DMS153 (cell line): ENCODE results near the gene SLCO2B1.
"Not testable (repeated sequence)": the region's sequence is repeated elsewhere in the genome, so short reads cannot be mapped to it uniquely, and the experiment has no call there.

Experiments used
- DNase-seq: peaks from one replicate; lab custom pipeline; 2025; lab: John Stamatoyannopoulos, UW

The SLCO2B1 gene, protein sequence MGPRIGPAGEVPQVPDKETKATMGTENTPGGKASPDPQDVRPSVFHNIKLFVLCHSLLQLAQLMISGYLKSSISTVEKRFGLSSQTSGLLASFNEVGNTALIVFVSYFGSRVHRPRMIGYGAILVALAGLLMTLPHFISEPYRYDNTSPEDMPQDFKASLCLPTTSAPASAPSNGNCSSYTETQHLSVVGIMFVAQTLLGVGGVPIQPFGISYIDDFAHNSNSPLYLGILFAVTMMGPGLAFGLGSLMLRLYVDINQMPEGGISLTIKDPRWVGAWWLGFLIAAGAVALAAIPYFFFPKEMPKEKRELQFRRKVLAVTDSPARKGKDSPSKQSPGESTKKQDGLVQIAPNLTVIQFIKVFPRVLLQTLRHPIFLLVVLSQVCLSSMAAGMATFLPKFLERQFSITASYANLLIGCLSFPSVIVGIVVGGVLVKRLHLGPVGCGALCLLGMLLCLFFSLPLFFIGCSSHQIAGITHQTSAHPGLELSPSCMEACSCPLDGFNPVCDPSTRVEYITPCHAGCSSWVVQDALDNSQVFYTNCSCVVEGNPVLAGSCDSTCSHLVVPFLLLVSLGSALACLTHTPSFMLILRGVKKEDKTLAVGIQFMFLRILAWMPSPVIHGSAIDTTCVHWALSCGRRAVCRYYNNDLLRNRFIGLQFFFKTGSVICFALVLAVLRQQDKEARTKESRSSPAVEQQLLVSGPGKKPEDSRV

DNA sequence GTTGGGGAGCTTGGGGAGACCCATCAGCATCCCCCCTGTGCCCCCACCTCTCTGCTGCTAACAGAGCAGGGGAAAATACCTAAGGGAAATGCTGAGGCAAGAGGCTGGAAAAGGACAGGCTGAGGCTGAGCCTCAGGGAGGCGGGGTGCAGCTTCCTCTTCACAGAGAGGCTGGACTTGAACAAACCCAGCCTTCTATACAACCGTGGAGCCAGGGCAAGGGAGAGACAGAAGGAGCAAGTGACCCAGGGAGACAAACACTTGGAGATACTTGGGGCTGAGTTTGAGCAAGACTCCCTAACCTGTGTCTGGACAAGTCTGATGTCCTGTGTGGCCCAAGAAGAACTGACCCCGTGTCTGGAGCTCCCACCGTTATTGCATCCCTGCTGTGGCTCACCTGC lies at the start of gene SLCO2B1:
SLCO2B1 (plus strand) TSS at position 229 of the 400 bp plus-strand sequence. CDS start 275 bp downstream, outside the sequence.
- DNase-seq: no peak

DNA sequence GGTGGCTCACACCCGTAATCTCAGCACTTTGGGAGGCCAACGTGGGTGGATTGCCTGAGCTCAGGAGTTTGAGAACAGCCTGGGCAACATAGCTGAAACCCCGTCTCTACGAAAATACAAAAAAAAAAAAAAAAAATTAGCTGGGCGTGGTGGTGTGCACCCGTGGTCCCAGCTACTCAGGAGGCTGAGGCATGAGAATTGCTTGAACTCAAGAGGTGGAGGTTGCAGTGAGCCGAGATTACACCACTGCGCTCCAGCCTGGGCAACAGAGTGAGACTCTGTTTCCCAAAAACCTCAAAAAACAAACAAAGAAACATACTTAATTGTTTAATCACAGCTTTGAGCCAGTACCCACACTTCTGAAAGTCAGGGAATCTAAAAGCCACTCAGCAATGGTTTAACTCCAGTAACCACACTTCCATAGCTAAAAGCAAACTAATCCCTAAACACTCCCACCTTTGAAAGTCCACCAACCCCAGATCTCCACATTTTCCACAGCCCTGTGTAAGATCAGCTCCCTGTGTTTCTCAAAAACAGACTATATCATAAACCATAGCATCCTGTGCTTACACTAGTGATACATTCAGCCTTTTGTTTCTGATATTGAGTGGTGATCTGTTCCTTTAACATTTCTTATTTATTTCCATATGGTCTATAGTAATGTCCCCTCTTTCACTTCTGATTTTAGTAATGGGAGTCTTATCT lies 49.3 kb upstream of the SLCO2B1 start:
- DNase-seq: no peak

DNA sequence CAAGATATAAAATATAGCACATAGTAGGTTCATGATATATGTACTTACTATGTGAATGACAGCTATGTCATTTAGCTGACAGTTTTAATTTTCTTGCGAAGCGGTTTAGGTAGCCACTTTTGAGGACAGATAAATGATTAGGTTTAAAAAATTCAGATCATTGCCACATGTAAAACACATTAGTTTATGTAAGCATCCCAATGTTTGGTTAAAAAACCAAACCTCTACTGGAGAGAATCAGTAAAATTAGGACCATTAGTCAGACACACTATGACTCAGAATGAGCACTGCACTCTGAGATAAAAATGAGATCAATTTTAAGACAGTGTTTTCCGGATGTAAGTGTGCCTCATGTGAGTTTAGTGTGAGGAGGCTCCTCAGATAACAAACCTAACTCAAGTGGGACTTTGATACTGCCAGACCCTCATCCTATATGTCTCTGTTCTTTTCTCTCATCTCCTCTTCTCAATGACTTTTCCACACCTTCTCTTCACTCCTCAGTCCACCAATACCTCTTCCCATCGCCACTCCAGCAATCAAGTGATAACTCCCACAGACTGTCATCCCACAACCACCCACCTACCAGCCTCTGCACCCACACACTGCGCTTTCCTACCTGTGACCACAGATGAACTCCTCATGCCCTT lies 47.4 kb upstream of the SLCO2B1 start:
- no peak for DNase-seq

DNA sequence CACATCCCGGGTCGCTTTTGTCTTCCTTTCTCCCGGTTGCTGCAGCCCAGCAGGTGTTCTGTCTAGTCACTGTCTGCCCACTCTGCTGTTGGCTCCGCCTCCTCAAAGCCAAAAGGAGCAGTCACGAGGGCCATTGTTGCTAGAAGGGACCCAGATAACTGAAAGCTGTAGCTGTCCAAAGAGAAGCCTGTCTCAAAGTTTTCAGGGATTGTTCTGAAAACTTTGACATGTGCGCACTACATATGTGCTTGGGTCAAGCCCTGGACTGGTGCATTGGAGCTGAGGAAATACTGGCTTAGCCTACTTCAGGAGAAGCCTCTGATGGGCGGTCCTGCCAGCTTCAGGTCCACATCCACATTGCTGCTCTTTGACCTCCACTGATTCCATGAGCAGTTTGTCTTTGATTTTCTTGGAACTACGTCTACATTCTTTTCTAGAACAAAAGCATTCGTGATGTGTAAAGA lies 45.4 kb upstream of the SLCO2B1 start:
- no peak for DNase-seq

DNA sequence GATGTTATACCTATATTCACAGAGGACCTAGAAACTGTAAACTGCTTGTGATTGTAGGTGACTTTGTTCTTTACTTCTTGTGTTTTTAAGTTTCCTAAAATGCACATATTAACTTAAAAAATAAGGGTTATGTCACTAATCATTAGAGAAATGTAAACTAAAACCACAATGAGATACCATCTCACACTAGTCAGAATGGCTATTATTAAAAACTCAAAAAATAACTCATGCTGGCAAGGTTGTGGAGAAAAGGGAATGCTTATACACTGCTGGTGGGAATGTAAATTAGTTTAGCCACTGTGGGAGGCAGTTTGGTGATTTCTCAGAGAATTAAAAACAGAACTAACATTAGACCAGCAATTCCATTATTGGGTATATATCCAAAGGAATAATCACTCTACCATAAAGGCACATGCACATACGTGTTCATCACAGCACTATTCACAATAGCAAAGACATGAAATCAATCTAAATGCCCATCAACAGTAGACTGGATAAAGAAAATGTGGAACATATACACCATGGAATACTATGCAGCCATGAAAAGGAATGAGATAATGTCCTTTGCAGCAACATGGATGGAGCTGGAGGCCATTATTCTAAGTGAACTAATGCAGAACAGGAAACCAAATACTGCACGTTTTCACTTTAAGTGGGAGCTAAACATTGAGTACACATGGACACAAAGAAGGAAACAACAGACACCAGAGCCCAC lies 44.8 kb upstream of the SLCO2B1 start:
- not testable (repeated sequence) for DNase-seq

DNA sequence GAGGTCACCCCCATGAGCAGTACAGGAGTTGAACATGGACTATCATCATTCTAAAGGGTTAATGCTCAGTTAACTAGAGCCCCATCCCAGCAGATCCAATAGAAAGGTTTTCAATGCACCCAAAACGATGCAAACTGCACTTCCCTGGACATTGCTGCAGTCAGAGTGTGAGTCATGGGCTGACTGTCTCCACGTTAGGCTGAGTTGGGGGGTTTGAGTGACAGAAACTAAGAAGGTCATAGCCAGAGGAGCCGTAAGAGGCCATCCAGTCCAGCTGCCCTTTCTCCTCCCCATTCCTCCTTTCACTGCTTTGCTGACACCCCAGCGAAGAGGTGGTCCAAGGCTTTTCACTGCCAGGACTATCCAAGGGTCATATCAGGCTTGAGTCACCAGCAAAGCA lies 43.7 kb upstream of the SLCO2B1 start:
- DNase-seq: no peak

DNA sequence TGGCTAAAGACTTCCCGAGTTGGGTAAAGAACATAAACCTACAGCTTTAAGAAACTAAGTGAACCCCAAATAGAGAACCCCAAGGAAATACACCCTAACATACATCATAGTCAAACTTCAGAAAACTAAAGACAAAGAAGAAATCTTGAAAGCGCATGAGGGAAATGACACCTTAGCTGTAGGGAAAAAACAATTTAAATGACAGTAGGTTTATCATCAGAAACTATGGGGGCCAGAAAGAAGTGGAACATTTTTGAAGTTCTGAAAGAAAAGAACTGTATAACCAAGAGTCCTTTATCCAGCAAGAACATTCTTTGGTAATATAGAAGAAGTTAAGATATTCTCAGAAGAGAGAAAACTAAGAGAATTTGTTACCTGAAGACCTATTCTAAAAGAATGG lies 38.7 kb upstream of the SLCO2B1 start:
- no peak for DNase-seq

DNA sequence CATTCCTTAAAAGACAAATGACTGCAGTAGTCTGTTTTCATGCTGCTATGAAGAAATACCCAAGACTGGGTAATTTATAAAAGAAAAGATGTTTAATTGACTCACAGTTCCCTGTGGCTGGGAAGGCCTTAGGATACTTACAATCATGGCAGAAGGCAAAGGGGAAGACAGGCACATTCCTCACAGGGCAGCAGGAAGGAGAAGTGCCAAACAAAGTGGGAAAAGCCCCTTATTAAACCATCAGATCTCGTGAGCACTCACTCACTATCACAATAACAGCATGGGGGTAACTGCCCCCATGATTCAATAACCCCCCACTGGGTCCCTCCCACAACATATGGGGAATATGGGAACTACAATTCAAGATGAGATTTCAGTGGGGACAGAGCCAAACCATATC lies 37.9 kb upstream of the SLCO2B1 start:
- no peak for DNase-seq

DNA sequence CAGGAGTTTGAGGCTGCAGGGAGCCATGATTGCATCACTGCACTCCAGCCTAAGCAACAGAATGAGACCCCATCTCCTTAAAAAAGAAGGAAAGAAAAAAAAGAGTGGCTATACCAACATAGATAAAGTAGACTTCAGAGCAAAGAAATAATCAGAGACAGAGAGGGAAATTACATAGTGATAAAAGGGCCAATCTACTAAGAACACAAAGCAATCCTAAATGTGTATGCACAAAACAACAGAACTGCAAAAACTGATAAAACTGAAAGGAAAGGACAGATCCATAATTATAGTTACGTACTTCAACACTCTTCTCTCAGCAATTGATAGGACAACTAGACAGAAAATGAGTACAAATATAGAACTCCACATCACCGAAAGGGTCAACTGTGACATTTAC lies 36.4 kb upstream of the SLCO2B1 start:
- no peak for DNase-seq

DNA sequence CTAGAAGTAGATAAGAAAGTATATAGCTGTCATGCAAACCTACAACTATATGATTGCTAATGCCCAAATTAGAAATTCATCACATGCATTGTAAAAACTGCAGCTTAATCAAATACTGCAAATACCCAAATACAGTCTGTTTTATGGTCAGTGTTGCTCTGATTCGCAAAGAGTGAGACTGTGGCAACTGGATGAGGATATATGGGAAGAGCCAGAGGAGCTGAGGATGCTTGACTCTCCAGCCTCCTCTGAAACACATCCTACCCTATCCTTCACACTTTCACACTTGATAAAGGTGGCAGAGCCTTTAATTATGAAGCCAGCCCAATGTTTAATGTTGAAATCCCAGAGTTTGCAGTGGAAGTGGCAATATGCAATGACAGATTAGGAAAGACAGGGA lies 32.3 kb upstream of the SLCO2B1 start:
- DNase-seq: no peak

DNA sequence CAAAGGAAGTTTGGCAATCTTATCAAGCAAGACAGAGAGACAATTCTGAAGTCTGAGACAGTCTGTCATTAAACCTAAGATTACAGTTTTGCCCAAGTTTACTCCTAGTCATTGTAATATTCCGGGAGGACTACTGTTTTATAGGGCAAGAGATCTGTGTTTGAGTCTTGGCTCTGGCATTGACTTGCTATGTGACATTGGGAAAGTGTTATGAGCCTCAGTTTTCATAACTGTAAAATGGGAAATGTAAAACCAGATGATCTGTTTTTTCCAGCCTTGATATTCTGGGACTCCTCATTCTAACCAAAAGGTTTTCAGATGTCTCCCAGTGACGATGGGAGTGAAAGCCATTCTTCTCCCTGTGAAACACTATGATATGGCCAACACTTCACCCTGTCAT lies 24.3 kb upstream of the SLCO2B1 start:
- DNase-seq: no peak

DNA sequence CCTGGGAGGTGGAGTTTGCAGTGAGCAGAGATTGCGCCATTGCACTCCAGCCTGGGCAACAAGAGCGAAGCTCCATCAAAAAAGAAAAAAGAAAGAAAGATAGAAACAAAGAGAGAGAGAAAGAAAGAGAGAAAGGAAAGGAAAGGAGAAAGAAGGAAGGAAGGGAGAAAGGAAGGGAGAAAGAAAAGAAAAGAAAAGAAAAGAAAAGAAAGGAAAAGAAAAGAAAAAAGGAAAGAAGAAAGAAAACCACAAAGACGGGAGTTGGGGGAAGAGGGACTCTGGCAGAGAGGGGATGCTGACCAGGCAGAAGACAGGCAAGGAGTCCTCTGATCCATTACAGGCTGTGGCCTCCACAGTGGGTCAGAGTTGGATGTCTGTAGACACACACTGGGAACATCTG lies 18.8 kb upstream of the SLCO2B1 start:
- DNase-seq: no peak

DNA sequence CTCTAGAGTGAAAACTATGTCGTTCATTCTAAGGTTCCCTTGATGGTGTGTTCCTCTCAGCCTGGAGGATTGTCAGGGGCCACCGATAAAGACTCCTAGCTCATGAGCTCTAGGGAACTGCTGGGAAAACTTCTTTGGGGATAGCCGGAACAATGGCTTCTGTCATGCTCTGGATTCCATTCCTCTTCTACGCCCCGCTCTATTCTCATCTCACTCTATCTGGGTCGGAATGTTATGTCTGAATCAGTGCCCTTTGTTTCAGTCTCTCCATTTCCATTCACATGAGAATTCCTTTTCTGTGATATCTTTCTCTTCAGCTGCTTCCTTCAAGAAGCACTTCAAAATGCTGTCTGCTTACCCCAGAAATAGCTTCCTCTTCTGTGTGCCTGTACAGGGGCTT lies 16.9 kb upstream of the SLCO2B1 start:
- DNase-seq: no peak

DNA sequence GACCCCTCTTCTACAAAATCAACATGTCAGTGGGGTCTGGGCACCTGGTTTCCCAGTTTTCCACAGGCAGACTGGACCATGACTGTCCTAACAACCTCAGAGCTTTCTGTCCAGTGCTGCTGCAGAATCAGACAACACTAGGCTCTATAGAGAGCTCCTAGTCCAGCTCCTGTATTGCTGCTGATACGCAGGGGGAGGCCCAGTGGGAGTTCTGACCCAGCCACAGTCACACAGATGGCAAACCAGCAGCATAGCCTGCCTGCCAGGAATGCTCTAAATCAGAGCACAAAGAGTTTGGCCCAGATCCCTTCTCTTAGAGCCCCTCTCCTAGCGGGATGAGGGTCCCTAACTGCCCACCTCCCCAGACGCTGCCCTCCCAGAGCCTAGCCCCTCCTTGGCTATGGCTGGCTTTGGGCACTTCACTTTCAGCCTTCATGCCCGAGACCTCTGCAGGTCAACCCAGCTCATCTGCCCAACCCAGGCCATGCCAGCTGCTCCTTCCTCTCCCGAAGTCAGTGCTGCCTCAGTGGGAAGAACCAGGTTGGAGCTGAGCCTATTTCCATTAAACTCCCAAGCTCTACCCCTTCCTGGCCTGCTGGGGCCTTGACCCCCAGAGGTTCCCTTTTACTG lies 15.8 kb upstream of the SLCO2B1 start:
- DNase-seq: no peak

DNA sequence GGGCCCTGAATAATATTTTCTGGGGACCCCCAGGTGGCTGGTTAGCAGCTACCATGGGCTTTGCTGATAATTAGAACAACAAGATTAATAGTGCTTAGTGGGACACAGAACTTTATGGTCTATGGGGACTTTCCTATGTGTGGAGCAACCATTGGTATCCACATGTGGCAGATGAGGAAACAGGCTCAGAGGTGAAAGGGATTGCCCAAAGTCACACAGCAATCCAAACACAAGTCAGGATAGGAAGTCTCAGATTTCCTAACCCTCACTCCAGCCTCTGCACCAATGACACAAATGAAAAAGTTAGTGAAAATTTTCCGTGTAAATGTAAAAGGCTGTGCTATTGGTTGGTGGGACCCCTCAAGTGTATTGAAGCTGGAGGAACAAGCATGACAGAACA lies 15.3 kb upstream of the SLCO2B1 start:
- no peak for DNase-seq

DNA sequence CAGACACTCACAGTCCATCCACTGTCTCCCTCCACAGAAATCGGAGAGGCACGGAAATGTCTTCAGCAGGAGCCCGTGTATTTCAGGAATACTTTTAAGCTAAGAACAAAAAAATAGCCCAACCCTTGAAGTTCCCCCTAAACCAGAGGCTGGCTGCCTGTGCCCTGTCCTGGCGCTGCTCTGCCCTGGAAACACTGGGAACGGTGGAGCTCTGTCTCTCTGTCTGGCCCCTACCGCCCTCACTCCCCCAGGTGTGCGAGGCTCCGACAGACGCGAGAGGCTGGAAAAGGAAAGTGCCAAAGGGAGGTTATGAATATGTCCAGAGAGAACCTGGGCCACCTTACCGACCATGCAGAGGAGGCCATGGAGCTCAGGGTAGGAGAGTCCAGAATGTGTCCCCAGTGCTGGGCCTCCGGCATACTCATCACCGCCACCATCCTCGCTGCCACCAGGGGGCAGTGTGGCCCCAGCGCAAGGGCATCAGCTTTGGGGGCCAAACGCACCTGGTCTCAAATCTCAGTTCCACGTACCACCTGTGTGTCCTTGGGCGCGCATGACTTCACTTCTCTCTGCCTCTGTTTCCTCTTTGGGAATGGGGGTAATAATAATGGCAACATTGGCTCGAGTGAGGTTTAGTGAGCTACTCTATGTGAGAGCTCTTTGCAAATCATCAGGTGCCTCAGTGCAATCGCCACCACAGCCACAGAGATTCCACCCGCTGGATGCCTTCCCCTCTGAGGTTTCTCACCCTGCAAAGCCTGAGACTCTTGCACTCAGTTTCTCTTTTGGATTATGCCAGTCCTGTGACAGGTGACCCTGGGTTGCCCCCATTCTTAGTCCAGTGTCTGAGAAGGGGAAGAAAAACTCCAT lies 10.4 kb upstream of the SLCO2B1 start:
- no peak for DNase-seq

DNA sequence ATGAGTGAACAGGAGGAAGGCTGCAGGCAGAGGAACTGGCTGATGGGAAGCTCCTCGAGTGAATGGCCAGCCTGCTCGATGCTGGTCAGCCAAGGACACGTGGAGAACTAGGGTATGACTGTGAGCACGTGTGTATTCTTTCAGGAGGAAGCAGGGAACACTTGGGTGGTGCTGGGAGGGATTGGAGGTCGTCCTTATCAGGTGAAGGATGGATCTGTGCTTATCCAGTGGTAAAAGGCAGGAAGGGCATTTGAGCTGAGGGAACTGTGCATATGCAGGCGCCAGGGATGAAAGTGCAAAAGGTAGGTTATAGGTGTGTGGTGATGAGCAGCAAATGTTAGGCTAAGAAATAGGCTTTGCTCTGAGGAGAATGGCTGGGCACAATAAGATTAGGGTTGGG lies 9.7 kb upstream of the SLCO2B1 start:
- DNase-seq: no peak

DNA sequence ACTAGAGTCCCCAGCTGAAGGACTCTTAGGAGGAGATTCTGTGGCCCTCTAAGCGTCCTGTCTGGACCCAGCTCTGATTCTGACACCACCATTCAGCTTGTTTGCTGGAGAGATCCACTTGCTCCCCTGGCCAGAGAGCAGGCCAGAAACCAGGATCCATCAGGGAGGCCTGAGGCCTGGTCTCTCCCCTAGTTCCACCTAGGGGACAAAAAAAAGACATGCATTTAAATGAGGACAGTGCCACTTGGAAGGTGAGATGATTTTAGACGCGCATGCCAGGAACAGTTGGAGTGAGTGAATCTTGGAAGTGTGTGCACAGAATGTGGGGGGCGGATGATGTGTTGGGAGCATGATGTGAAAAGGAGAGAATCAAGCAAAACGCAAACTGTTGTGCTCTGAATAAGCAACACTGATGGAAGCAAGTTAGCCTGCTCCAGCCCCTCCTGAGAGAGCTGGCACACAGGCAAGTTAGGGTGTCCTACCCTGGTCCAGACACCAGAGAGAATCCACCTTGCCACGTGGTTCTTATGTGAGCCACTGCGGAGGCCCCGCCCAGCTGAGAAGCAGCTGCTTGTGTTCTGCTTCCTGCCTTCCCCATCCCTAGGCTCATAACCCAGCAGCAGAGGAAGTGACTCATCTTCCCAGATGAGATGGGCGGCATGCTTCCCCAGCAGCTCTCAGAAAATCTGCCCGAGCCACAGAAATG lies 8.0 kb upstream of the SLCO2B1 start:
- DNase-seq: peak; percentile 91

DNA sequence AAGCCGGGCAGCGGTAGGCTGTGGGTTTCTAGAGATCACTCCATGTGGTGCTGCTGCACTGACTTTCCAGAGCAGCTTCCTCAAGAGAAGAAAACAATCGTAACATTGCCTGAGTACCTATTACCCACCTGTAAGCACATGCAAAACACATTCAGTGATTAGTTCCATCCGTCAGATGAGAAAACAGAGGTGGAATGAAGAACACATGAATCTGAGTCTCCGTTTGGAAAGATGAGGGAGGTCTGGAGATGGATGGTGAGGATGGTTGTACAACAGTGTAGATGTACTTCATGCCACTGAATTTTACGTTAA lies 7.5 kb upstream of the SLCO2B1 start:
- DNase-seq: no peak

DNA sequence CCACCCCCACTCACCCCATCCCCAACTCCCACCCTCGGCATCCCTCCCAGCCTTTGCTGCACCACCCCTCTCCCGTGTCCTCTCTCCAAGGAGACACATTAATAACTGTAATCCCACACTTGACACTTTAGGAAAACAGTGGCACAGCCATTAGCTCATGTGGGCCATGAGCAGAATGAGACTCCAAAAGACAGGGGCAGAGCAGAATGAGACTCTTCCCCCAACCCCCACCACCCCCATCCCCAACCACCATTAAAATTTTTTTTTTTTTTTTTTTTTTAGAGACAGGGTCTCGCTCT lies 6.2 kb upstream of the SLCO2B1 start:
- no peak for DNase-seq
